K562 (cell line): Measurements from ENCODE around the gene PHF24. TPM values are rescaled to one million over a fixed set of nuclear protein-coding genes. Genes with fewer than 3 reads are reported as not detected.

Experiments
- ATAC-seq: fragments of 200-7000 bp; cut with Tn5 transposase; 3 replicates; pipeline ENCODE4 v1.9.1; 2020; ENCODE audit warnings: moderate library complexity
- BruUV-seq: library from RNA; stranded (reverse); fragments of 400-500 nt; replicated peaks from 2 replicates; lab custom pipeline; 2021; lab: Mats Ljungman, UMichigan
- CTCF ChIA-PET: fragments of 300-600 bp; formaldehyde crosslinking; extraction: SDS; loops from one replicate; lab custom pipeline; 2021; ENCODE audit warnings: low intra/inter-chr PET ratio; lab: Yijun Ruan, JAX
- POLR2A ChIA-PET: fragments of 300-600, 350-650 bp; sonication (Branson Sonifier 250); formaldehyde crosslinking; extraction: SDS; loops from one replicate; lab custom pipeline; 2021; ENCODE audit warnings: antibody characterized with exemption, inconsistent platforms; lab: Yijun Ruan, JAX
- DNase-seq, 4 experiments: peaks; one replicate each; pipeline versions ENCODE4 v3.0.0 to v3.0.0-alpha.2; 2011 to 2018; ENCODE audit warnings: low spot score in 3 of 4, mixed read lengths in 3 of 4; ENCODE audit errors: extremely low read depth in 1 of 4
- FAIRE-seq: peaks from 2 replicates; lab custom pipeline; 2011; peaks lifted over from hg19 to GRCh38; lab: Jason Lieb, UNC
- H2AFZ ChIP-seq: 2 replicates; pipeline ENCODE4 v1.6.0; 2011; ENCODE audit warnings: low read depth, low read length, control low read depth, inconsistent platforms
- H3K27ac ChIP-seq: fragments of 200-600 bp; 3 replicates; pipeline ENCODE4 v1.8.0; 2011; ENCODE audit warnings: low read depth, mild to moderate bottlenecking, control low read depth, inconsistent platforms, low read length, moderate library complexity, mixed read lengths; ENCODE audit errors: extremely low read depth
- H3K27me3 ChIP-seq, 2 experiments: fragments of 300-600 bp in 1 of 2; 2 replicates in 1 of 2; 3 replicates in 1 of 2; pipeline versions ENCODE4 v1.6.0 to v1.8.0; 2011; ENCODE audit warnings: inconsistent platforms in 2 of 2, low read length in 2 of 2, mild to moderate bottlenecking in 1 of 2, mixed read lengths in 1 of 2, moderate library complexity in 1 of 2; ENCODE audit not compliant: control insufficient read depth in 2 of 2, insufficient read depth in 2 of 2
- H3K36me3 ChIP-seq: fragments of 300-600 bp; 3 replicates; pipeline ENCODE4 v1.8.0; 2011; ENCODE audit warnings: mild to moderate bottlenecking, low read length, inconsistent platforms; ENCODE audit not compliant: control insufficient read depth, insufficient read depth
- H3K4me1 ChIP-seq, 2 experiments: fragments of 200-600 bp in 1 of 2; replicated peaks in 1 of 2; 2 replicates in 1 of 2; 3 replicates in 1 of 2; pipeline versions ENCODE4 v1.5.1 to v1.8.0; 2011; ENCODE audit warnings: inconsistent platforms in 2 of 2, low read length in 2 of 2, mild to moderate bottlenecking in 1 of 2, mixed read lengths in 1 of 2, moderate library complexity in 1 of 2; ENCODE audit not compliant: control insufficient read depth in 2 of 2, insufficient read depth in 2 of 2
- H3K4me2 ChIP-seq: 2 replicates; pipeline ENCODE4 v1.6.1; 2011; ENCODE audit warnings: low read length, control low read depth, inconsistent platforms, mixed read lengths; ENCODE audit not compliant: insufficient read depth
- H3K4me3 ChIP-seq: fragments of 200-600 bp; sonication (generic), shearing (Covaris generic); 2 replicates; pipeline ENCODE4 v1.5.1; 2016; ENCODE audit warnings: control low read depth, inconsistent platforms
- H3K79me2 ChIP-seq: fragments of 200-600 bp; 3 replicates; pipeline ENCODE4 v1.8.0; 2011; ENCODE audit warnings: low read length, inconsistent platforms; ENCODE audit not compliant: control insufficient read depth, insufficient read depth
- H3K9ac ChIP-seq, 2 experiments: 2 replicates each; pipeline versions ENCODE4 v1.6.0 to v1.6.1; 2011; ENCODE audit warnings: low read depth in 2 of 2, low read length in 2 of 2, control low read depth in 1 of 2, inconsistent platforms in 1 of 2, mild to moderate bottlenecking in 1 of 2, mixed read lengths in 1 of 2; ENCODE audit not compliant: insufficient read depth in 1 of 2
- H3K9me1 ChIP-seq: one replicate; pipeline ENCODE4 v1.6.0; 2011; ENCODE audit warnings: inconsistent platforms, mild to moderate bottlenecking, low read length, moderate library complexity; ENCODE audit not compliant: control insufficient read depth, insufficient read depth
- H3K9me3 ChIP-seq: replicated peaks from 2 replicates; pipeline ENCODE4 v1.5.1; 2011; ENCODE audit warnings: low read depth, low read length, inconsistent platforms; ENCODE audit not compliant: control insufficient read depth, insufficient read depth
- H4K20me1 ChIP-seq: replicated peaks from 2 replicates; pipeline ENCODE4 v1.6.1; 2011; ENCODE audit warnings: low read length, inconsistent platforms, mixed read lengths; ENCODE audit not compliant: control insufficient read depth, insufficient read depth
- ATF3 ChIP-seq, 2 experiments: fragments of 450-650 bp in 1 of 2; sonication (generic) in 1 of 2; formaldehyde crosslinking in 1 of 2; IDR thresholded peaks in 1 of 2; conservative IDR thresholded peaks in 1 of 2; 2 replicates each; pipeline versions ENCODE4 v1.6.1 to v1.8.1; 2016 to 2023; ENCODE audit warnings: mild to moderate bottlenecking in 2 of 2, moderate library complexity in 2 of 2, inconsistent platforms in 1 of 2, missing genetic modification reagents in 1 of 2
- CC2D1A ChIP-seq: fragments of 450-650 bp; IDR thresholded peaks from 2 replicates; pipeline ENCODE4 v1.6.1; 2017; ENCODE audit warnings: mild to moderate bottlenecking
- MTA1 ChIP-seq: fragments of 450-650 bp; IDR thresholded peaks from 2 replicates; pipeline ENCODE4 v1.6.1; 2017; ENCODE audit warnings: borderline replicate concordance
- RBBP5 ChIP-seq: fragments of 200-600 bp; sonication (generic); IDR thresholded peaks from 2 replicates; pipeline ENCODE4 v1.6.1; 2012; ENCODE audit warnings: borderline replicate concordance, mild to moderate bottlenecking, low read length, control low read depth, inconsistent platforms; ENCODE audit not compliant: insufficient read depth, poor library complexity, severe bottlenecking
- VEZF1 ChIP-seq: fragments of 200-800 bp; sonication (Bioruptor generic); IDR thresholded peaks from 2 replicates; pipeline ENCODE4 v1.6.1; 2017; ENCODE audit warnings: missing genetic modification characterization, missing compliant biosample characterization
- WGBS: fragments of 100-300 bp; shearing (Covaris generic); methylation state at CpG from one replicate; pipeline ENCODE4 v1.1.6; 2016; ENCODE audit warnings: low coverage, mixed read lengths; ENCODE audit not compliant: insufficient coverage; ENCODE audit errors: missing lambda C conversion rate; 5-methylcytosine and 5-hydroxymethylcytosine counted together
- in situ Hi-C: fragments of 300-500 bp; cut with MboI; formaldehyde crosslinking; loops from 4 replicates; pipeline ENCODE4 v1.15.0; 2018; ENCODE audit warnings: inconsistent platforms, mixed read lengths
- intact Hi-C: fragments of 100-400 bp; cut with micrococcal nuclease; formaldehyde crosslinking; loops from 2 replicates; pipeline ENCODE4 v1.14.2; 2022
- polyA plus RNA-seq, 8 experiments: library from polyadenylated mRNA; depleted of rRNA in 4 of 8; stranded (reverse) in 5 of 8; unstranded in 3 of 8; fragments of >200 nt; fragmentation: Nextera tagmentation in 2 of 8; fragmentation: Illumina TruSeq in 1 of 8; extraction: Ambion mirVana in 2 of 8; extraction: Trizol in 1 of 8; gene quantifications; 2 replicates each; pipeline versions ENCODE4 v1.2.1 to v1.2.3, GENCODE V29; 2011 to 2014; ENCODE audit warnings: inconsistent platforms in 1 of 8, missing spikeins in 1 of 8
- total RNA-seq, 7 experiments: library from RNA; depleted of rRNA in 6 of 7; stranded (reverse); fragments of >200 nt in 6 of 7; fragmentation: Illumina TruSeq in 2 of 7; extraction: Trizol in 2 of 7; gene quantifications; 2 replicates each; pipeline versions ENCODE4 v1.2.1 to v1.2.3, GENCODE V29; 2011 to 2021; ENCODE audit warnings: low replicate concordance in 1 of 7

The PHF24 gene
- total and polyA plus RNA-seq, 9 of the 15 experiments (the other 6 are each of a cell fraction or from before 2014, with no cell fraction given), result 0.01 TPM; not detected in 7

DNA sequence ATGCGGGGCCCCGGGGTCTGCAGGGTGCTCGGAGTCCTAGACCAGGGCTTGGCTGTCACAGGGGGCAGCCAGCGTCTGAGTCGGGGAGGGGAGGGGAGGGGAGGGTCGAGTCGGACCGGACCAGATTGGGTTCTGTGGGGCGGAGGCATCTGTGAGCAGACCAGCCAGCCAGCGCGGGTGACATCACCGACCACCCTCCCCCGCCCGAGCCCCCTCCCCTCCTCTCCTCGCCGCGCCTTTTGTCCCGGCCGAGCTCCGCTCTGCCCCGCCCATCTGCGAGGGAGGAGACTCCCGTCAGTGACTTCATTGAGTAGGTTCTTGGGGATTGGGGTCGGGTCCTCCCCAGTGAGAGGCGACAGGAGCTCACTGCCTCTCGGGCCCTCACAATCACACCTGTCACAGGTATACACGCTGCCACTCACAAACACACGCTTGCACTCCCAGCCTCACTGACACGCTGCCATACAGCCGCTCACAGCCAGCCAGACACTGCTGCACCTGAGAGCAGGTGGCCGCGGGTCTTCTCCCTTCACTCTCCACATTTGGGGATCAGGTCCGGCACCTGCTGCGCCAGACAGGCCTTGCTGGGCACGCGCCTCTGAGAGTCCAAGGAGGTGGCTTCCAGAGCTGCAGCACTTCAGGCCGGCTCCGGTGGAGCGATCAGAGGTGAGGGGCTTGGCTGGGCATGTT is 32.0 kb downstream of the PHF24 start:
- no peaks in the 10 kb centered on the region for H4K20me1 ChIP-seq
- no TSS peak for BruUV-seq
- ChIA-PET CTCF (no interaction called here), POLR2A (interaction anchor here (0.6 kb wide), 1 partner anchor 37 kb away, joined by 3 read pairs; no protein-coding TSS in a partner anchor)
- H3K4me3 ChIP-seq, result peak overlapping the region; percentile 56
- no peaks in the 10 kb centered on the region for H3K9me3 ChIP-seq
- TF ChIP-seq RBBP5, result peak; percentile 3
- TF ChIP-seq MTA1, result no peak
- TF ChIP-seq ATF3 (IDR thresholded peaks at IDR 0.05), result peak; percentile 13; the same call in 1 of the 2 replicates
- no peak for TF ChIP-seq ATF3 (CRISPR knock-in tag; conservative IDR thresholded peaks at IDR 0.05)
- TF ChIP-seq VEZF1 (CRISPR knock-in tag), result 0 out of 2 replicates have a peak, but pooled peaks have one; percentile 8
- TF ChIP-seq CC2D1A, result no peak
- intact Hi-C loops (no loop called here), in situ Hi-C loops (no loop called here)
- H3K9me1 ChIP-seq, result peaks cover 4% of the 10 kb centered on the region
- peak overlapping the region in 1 of 2 experiments; percentile 80; a peak in 2 of 4 replicates for H3K9ac ChIP-seq
- ATAC-seq (peak; percentile 9; the same call in 1 of the 3 replicates), DNase-seq (peak; percentile 44 to 59 (median 54)), FAIRE-seq (no peak)
- H3K79me2 ChIP-seq, result no peaks in the 10 kb centered on the region; the same call in 2 of the 3 replicates
- no peaks in the 10 kb centered on the region for H3K36me3 ChIP-seq
- H3K4me1 ChIP-seq, result peaks cover 40 to 45% of the 10 kb centered on the region in 2 experiments
- H2AFZ ChIP-seq, result 0 out of 2 replicates have a peak overlapping the region, but pooled peaks have one; percentile 58
- H3K27me3 ChIP-seq, result no peaks in the 10 kb centered on the region
- peak overlapping the region; percentile 64; the same call in 1 of the 3 replicates for H3K27ac ChIP-seq
- peak overlapping the region; percentile 60 for H3K4me2 ChIP-seq
- WGBS, result 20% methylated on average over 10 of the region's 39 CpGs
